ENCODE results near the gene PLEKHJ1.

The PLEKHJ1 gene

DNA sequence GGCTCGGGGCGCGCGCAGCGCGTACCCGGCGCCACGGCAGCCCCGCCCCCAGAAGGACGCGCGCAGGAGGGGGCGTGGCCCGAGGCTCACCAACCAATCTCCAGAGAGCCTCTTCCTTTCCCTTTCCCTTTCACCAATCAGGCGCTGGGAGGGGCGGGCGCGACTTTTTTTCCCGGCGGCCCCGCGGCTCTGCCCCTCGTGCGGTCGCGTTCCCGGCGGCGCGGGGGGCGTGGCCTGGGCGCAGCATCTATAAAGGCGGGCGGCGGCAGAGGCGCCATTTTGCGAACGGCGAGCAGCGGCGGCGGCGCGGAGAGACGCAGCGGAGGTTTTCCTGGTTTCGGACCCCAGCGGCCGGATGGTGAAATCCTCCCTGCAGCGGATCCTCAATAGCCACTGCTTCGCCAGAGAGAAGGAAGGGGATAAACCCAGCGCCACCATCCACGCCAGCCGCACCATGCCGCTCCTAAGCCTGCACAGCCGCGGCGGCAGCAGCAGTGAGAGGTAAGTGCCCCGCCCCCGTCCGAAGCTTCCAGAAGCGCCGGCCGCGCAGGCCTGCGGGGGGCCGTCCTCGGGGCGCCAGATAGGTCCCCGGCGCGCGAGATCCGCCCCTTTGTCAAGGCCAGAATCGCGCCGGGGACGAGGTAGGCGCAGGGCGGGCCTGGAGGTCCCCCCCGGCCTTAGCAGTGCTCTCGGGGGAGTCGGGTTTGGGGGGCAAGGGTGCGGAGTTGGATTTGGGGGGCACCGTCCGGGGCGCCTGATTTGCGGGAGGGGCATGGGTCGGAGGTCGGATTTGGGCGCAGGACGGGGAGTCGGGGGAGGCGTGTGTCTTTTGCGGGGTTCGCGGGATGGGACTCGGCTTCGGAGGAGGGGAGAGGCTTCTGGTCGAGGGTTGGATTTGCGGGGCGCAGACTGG, 33.4 kb upstream of the PLEKHJ1 start:
- DNase-seq (ENCODE audit: low spot score): peak; percentile 97

DNA sequence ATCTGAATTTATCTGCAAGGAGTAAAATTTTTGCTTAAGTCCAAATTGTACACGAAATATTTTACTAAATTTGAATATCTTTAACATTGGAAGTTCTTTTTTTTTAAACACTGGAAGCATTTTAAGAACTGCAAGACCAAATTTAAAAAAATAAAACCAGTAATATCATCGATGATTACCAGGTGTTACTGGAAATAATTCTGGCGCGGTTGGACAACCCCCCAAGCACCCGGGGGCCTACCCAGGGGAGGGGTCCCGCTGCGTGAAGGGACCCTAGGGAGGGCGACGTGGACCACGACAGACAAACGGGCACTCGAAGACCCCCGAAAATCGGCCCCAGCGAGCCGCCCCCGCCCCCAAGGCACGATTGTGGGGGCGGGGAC, 32.7 kb upstream of the PLEKHJ1 start:
- DNase-seq (ENCODE audit: low spot score): no peak

DNA sequence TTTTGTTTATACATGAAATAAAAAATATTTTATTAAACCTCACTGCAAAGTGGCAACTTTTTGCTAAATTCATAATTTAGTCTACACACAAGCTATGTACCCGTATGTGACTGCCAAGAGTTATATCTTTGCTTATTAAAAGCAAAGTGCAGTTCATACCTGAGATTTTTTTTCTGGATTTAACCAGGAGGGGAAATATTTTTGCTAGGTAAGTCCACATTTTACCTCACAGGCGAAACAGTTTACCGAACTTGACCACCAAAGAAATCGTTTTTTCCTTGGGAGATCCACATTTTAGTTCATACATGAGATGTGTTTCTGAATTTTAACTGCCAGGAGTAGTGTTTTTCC, 32.3 kb upstream of the PLEKHJ1 start:
- DNase-seq (ENCODE audit: low spot score): no peak

DNA sequence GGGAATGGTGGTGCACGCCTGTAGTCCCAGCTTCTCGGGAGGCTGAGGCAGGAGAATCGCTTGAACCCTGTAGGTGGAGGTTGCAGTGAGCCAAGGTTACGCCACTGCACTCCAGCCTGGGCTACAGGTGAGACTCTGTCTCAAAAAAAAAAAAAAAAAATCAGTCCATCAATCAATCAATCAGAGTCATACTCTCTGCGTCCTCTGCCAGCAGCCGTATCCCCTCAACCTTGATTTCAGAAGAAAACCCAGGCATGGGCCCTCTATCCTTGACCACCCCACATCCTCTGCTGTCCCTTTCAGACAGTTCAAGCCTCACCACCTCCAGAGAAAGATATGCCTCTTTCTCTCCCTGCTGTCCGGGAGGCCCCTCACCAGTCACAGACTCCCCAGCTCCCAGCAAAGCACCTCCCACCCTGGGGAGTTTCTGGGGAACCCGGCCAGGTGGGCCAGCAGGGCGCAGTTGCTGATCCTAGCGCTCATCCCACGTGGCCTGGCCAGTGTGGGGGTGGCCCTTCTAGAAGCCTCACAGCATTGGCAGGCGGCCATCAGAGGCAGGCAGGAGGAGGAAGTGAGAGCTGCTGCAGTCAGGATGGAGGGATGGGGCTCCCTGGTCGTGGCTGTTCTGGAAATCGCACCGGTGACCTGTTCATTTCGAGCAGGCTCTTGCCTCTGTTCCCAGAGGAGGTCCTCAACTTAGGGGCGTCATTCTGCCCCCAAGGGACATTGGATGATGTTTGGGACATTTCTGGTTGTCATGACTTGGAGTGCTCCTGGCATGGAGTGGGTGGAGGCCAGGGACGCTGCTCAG, 30.3 kb upstream of the PLEKHJ1 start:
- peak; percentile 71 for DNase-seq (ENCODE audit: low spot score)

DNA sequence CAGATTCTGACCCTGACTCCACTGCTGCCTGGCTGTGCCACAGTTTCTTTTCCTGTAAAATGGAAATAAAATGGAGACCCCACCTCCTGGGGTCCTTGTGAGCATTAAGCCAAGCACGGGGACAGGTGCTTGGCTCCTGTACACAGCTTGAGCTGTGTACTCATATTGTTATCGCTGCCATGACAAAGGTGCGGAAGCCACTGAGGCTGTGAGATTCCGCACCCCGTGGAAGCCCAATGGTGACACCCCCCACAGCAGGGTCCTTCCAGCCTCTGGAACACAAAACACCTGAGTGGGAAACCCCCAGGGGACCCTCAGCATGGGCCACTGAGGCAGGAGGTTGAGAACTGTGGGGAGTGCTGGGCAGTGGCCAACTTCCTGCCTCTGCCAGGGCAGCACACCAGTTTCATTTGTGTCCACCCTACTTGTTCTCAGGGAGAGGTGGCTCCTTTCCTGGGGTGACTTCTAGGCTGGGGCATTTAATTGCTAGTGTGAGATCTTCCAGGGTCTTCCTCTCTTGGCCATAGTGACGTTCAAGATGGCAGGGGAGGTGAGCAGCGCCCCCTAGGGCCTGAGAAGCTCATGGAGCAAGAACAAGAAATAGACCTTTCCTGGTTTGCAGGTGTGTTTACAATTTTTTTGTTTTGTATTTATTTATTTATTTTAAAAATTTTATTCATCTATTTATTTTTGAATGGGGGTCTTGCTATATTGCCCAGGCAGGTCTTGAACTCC, 25.5 kb upstream of the PLEKHJ1 start:
- DNase-seq (ENCODE audit: low spot score): peak; percentile 31

DNA sequence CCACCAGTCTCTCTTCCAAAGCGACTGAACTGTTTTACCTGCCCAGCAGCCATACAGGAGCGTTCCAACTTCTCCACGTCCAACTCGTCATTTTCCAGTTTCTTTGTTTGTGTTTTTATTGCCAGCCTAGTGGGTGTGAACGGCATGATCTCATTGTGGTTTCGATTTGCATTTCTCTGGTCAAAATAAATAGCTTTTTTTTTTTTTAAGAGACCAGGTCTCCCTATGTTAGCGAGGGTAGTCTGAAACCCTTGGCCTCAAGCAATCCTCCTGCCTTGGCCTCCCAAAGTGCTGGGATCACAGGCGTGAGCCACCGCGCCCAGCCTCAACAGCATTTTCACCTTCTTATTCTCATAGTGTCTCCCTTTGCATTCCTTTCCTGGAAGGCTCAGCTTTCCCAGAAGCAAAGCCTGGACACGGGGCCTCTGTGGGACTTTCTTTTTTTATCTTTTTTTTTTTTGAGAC, 24.2 kb upstream of the PLEKHJ1 start:
- DNase-seq (ENCODE audit: low spot score): no peak

DNA sequence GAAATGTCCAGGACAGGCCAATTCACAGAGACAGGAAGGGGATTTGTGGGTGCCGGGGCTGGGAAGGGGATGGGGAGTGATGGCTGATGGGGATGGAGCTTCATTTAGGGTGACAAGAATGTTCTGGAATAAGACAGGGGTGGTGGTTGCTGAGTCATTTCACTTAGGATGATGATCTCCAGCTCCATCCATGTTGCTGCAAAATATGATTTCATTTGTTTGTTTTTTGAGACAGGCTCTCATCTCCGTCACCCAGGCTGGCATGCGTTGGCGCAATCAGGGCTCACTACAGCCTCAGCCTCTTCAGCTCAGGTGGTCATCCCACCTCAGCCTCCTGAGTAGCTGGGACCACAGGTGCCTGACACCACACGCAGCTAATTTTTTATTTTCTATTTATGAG, 23.2 kb upstream of the PLEKHJ1 start:
- no peak for DNase-seq (ENCODE audit: low spot score)

DNA sequence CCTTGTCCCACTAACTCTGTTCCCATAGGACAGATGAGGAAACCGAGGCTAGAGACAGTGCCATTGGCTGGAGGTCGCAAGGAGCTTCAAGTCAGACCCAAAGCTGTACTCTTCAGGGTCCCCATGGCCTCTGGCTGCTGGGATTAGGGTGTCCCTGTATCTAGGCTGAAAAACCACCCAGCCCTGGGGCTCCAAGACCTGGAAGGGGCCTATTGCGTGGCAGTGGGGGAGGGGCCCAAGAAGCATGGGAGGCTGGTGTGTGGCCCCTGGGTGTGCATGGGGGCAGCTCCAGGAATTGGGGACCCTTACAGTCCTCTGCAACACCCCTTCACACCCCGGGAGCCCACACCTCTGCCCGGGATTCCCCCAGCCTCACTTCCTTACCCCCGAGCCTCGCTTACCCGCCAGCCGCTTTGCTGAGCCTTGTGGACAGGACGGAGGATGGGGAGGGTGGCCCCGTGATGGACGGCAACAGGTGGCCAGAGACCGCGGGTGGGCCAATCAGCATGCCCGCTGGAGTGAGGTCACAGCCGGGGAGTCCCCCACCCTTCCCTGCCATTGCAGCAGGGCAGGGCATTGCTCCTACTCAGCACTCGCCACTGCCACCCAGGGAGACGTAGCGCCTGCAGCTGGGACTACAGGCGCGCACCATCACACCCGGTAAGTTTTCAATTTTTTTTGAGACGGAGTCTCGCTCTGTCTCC, 20.0 kb upstream of the PLEKHJ1 start, which contains the start of gene JSRP1:
Gene JSRP1 (minus strand): TSS at position 436 of the 704 bp plus-strand sequence. CDS start 1,103 bp downstream, outside the sequence.
- peak; percentile 56 for DNase-seq (ENCODE audit: low spot score)

DNA sequence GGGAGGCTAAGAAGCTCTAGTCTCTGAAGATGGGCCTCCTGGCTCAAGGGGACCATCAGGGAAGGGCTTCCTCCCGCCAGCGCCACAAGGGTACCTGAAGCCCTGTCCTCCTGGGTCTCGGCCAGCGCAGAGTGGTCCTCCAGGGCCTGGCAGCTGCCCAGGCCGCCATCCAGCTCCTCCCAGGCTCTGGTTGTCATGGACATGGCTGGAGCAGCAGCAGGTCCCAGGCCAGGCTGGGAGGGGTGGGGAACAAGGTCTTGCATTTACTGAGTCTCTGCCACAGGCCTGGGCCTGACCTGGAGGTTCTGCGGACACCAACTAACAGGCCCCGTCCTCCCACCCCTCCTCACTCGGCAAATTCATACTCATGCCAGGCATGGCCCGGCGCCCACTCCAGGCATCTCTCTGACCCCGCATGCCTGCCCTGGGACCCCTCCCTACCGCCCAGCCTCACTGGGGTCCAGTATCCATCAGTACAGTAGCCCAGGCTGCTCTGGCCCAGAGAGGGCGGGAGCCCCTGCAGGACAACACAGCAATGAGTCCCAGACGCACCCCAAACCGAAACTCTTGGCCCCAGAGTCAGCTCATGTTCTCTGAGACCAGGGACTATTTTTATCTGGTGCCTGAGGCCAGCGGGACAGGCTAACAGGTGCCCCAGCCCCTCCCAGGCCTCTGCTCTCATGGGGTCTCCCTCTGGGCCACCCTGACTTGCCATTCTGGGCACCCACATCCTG, 19.1 kb upstream of the PLEKHJ1 start:
- DNase-seq (ENCODE audit: low spot score): no peak

DNA sequence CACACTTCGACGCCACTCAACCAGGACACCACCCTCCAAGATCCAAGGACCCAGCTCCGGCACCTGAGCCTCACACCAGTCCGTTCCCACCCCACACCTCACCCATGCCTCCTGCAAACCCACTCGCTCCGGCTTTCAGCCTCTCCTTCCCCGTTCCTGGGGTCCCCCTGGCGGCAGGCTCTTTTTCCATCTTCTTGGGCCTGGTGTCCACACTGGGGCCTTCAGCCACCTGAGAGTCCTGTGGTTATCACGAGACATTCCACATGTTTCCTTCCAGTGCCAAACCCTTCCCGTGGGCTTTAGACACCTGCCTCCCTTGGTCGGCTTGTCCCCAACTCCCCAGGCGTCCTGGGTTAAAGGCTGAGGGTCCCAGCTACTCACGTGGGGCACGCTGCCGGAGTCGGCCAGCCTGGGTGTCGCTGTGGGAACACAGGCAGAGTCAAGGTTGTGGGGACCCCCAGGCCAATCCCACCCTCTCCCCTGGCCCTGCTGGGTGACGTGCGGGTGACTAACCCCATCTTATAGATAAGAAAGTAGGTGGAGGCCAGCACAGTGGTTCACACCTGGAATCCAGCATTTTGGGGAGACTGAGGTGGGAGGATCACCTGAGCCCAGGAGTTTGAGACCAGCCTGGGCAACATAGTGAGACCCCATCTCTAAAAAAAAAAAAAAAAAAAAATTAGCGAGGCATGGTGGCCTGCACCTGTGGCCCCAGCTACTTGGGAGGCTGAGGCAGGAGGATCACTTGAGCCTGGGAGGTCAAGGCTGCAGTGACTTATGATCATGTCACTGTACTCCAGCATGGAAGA, 18.1 kb upstream of the PLEKHJ1 start:
- no peak for DNase-seq (ENCODE audit: low spot score)

DNA sequence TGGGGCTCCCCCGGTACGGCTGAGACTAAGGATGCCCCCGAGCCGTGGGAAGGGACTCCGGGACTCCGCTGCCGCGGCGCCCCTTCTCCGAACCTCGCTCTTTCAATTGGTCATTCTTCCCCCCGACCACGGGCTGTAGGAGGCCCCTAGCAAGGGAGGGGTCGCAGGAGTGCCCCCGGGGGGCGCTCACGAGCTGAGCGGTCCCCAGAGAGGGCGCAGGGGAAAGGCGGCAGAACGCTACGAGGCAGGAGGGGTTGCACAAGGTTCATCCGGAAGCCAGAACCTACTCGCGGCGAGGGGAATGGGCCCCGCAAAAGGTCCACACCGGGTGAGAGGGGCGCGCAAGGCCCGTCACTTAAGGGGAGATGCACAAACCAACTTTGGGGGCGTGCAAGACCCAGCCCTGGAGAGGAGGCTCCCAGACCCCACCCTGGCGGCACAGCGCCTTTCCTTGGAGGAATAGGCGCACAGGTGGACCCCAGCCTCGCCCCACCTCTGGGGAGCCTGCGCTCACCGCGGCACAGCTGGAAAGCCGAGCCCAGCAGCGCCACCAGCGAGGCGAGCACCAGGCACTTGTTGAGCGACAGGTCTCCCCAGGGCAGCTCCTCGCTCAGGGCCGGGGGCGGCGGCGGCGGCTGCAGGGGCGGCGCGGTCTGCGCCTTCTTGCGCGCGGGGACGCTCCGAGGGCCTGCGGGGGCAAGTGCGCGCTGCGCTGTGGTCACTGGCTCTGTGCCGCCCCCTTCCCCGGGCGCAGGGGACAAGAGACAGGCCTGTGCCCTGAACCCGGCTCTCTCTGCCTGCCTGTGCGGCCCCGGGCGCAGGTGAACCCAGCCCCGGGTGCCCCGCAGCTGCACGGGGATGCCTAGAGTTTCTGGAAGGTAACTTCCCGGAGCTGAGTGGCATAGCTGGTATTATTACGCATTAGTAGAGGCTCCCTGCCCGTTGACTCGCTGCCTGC, 17.3 kb upstream of the PLEKHJ1 start:
- no peak for DNase-seq (ENCODE audit: low spot score)

DNA sequence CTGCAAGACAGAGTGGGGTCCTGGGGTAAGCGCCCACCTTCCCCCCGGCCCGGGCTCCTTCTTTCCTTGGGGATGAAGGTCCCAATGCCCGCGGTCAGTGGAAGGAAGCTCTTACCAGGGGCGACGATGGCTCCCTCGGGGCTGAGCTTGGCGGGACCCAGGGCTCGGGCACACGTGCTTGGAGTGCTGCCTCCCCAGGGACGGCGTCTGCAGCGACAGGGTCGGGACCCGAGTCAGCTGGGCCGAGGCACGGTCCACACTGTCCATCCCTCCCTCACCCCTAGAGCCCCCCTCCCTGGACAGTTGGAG, 16.6 kb upstream of the PLEKHJ1 start:
- no peak for DNase-seq (ENCODE audit: low spot score)

DNA sequence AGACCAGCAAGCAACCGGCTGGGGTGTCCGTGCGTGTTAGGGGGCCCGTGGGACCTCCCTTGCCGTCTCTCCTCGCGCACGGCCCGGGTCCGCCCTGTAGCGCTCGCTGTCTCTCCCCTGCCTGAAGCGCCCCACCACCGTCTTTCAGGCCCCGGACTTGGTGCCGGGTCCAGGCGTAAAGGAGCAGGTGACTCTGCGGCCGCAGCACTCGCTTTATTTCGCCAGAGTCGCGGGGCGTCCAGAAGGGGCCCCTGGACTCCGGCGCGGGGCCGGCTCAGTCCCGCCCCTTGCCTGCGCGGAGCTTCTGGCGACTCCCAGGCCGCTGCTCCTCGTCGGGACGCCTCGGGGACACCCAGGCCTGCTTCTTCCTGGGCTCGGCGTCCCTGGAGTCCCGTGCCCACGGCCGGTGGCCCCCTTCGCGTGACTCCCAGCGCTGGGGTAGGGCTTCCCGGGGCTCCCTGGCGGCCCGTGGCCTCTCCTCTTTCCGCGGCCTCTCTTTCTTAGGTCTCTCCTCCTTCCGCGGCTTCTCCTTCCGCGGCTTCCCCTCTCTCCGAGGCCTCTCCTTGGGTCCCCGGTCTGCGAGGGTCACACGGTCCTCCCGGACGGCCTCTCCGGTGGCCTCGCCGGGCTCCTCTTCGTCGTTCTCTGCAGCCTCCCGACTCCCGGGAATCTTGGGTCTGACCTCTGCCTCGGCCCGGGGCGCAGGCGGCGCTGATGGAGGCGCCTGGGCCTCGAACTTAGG, 16.1 kb upstream of the PLEKHJ1 start:
- no peak for DNase-seq (ENCODE audit: low spot score)

DNA sequence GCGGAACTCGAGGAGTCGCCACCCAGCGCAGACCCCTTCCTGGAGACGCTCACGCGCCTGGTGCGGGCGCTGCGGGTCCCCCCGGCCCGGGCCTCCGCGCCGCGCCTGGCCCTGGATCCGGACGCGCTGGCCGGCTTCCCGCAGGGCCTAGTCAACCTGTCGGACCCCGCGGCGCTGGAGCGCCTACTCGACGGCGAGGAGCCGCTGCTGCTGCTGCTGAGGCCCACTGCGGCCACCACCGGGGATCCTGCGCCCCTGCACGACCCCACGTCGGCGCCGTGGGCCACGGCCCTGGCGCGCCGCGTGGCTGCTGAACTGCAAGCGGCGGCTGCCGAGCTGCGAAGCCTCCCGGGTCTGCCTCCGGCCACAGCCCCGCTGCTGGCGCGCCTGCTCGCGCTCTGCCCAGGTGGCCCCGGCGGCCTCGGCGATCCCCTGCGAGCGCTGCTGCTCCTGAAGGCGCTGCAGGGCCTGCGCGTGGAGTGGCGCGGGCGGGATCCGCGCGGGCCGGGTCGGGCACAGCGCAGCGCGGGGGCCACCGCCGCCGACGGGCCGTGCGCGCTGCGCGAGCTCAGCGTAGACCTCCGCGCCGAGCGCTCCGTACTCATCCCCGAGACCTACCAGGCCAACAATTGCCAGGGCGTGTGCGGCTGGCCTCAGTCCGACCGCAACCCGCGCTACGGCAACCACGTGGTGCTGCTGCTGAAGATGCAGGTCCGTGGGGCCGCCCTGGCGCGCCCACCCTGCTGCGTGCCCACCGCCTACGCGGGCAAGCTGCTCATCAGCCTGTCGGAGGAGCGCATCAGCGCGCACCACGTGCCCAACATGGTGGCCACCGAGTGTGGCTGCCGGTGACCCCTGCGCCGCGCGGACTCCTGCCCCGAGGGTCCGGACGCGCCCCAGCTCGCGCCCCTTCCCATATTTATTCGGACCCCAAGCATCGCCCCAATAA, 15.3 kb upstream of the PLEKHJ1 start:
- DNase-seq (ENCODE audit: low spot score): no peak

DNA sequence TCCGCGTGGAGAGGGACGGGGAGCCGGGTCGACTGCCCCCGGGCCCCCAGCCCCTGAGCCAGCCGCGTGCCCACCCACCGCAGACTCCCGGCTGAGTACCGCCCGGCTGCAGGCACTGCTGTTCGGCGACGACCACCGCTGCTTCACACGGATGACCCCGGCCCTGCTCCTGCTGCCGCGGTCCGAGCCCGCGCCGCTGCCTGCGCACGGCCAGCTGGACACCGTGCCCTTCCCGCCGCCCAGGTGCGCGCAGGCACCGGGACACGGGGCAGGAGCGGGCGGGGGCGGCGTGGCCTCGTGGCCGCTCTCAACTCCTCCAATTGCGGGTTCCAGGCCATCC, 14.6 kb upstream of the PLEKHJ1 start:
- DNase-seq (ENCODE audit: low spot score): no peak

DNA sequence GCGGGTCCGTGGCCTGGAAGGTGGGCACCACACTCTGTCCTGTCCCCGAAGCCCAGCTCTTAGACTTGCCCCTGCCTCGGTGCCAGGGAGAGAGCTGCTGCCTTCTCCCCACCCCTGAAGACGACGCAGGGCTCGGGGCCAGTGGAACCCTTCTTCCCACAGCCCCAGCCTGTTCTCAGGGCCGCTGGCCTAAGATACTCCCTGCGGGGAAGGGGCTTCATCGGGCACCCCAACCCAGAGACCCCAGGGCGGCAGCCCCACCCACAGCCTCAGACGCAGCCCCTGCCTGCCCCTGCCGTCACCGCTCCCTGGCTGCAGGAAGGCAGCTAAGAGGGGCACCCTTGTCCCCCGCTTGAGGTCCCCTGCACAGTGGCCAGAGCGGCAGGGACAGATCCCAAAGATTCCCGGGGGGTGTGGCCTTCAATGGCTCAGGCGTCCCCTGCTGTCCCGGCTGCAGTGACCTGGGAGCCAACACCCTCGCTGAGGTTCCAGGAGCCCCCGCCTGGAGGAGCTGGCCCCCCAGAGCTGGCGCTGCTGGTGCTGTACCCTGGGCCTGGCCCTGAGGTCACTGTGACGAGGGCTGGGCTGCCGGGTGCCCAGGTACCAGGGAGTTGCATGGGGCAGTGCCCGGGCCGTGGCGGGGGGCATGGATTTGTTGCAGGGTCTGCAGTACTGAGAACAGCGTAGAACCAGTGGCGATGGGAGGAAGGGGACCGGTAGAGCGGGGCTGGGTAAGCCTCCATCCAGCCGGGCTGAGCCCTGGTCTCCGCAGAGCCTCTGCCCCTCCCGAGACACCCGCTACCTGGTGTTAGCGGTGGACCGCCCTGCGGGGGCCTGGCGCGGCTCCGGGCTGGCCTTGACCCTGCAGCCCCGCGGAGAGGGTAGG, 14.0 kb upstream of the PLEKHJ1 start:
- DNase-seq (ENCODE audit: low spot score): no peak
